GM18508 (cell line): ENCODE measurements around the gene ZNF593.

Experiments
- ATAC-seq: cut with Tn5 transposase; IDR thresholded peaks from one replicate; pipeline ENCODE4 v1.9.1; 2021; ENCODE audit warnings: moderate number of reproducible peaks; ENCODE audit not compliant: insufficient read depth, unreplicated experiment

ZNF593 gene

DNA sequence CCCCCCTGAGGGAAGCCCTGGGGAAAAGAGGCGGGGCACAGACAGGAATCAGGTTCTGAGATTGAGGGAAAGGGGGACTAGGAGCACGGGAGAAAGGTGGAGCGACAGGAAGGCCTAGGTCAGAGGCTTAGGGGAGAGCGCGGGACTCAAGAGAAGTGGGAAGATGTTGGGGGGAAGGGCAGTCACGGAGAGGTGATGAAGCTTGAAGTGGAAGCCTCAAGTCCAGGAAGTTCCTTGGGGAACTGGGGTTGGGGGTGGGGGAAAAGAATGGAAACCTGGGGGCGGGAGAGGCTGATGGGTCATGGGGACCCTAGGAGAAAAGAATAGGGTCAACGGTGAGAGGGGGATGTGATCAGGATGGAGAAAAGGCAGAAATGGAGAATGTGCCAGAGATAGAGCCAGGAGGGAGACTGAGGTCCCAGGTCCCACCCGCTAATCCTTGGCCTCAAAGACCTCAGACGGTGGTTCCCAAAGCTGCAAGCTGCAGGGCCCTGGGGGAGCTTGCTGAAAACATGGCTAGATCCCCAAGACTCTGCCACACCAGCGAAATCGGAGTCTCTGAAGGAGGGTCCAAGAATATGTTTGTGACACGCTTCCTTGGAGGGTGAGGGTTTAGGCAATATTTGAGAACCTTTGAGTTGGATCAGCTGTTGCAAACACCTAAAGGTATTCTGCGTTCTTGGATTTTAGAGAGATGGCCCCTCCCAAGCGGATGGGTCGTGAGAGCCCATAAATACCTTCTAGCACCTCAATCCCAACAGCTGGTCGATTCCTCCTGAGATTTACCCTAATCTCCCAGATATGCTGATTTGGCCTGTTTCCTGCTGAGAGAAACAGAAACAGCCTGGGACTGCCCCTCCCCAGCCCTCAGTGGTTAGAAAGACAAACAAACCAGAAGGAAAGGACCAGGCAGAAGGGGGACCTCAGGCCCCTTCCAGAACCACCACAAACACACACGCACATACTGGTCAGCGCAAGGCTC, 4.6 kb upstream of the ZNF593 start:
- no peak for ATAC-seq

DNA sequence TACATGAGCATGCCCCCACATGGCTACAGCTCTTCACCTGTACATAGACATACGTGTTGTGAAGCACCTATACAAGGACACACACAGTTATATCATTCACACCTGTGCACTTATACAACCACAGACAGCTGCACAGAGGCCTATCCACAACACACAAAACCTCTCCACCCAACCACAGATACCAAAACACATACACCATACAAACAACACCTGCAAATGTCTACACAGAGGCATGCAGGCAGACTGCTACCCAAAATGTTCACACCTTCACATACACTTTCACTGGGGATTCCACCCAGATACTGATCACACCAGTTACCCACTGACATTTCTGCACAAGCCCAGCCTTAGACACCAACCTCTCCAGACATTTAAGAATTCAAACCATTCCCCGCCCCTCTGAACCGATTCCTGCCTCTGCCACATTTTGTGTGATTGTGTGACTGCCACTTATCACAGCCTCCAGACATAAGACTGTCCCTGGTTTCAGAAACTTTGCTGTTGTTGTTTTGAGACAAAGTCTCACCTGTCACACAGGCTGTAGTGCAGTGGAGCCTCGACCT, 2.9 kb upstream of the ZNF593 start:
- no peak for ATAC-seq

- no peak for ATAC-seq
Measured at GRCh38 chr1:26168410-26169197, 1.1 kb upstream of the ZNF593 start, which contains the start of gene C1orf232. C1orf232 (minus strand) TSS chr1:26168963; CDS start chr1:26168499, 464 bp downstream.

DNA sequence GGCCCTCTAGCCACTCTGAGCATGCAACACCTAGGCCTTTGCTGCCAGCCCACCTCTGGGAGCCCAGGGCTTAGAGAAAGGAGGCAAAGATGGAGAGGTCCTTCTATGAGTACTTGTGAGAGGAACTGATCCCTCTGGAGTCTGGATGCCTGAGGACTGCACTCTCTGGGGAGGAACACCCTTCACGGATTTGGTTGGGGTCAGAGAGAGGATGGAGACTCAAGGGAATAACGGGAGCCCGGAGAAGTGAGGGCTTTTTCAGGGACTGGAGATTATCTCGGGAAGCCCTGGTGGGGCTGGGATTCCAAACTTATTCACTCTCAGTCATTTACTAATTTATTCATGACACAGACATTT, 532 bp upstream of the ZNF593 start:
- ATAC-seq = no peak

- no peak for ATAC-seq
Measured at GRCh38 chr1:26170472-26170821, 739 bp downstream of the ZNF593 start.

GRCh38 chr1:26171084-26172072, 1.7 kb downstream of the ZNF593 start, which contains the start of gene ZNF593OS:
ZNF593OS (minus strand) TSS chr1:26171832; CDS start chr1:26171661, 171 bp downstream.
- no peak for ATAC-seq

- no peak for ATAC-seq
Measured at GRCh38 chr1:26175346-26175745, 5.6 kb downstream of the ZNF593 start.

GRCh38 chr1:26177182-26177684, 7.5 kb downstream of the ZNF593 start, which contains the start of gene CNKSR1:
CNKSR1 (plus strand) TSS chr1:26177491; CDS start chr1:26177548, 57 bp downstream.
- ATAC-seq = no peak

DNA sequence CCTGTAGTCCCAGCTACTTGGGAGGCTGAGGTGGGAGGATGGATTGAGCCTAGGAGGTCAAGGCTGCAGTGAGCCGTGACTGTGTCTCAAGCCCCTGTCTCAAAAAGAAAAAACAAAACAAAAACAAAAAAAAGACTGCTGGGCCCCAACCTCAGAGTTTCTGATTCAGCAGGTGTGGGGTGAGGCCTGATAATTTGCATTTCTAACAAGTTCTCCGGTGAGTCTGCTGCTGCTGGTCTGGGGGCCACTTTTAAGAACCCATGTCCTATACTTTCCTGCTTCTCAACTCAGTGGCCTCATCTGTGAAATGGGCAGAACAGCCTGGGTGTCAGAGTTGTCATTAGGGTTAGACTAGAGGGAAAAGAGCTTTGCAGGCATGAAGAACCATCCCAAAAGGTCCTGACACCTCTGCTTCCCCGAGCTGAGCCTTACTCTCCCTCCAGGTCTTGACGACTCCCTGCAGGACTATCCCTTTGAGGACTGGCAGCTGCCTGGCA, 10.3 kb downstream of the ZNF593 start:
- no peak for ATAC-seq

DNA sequence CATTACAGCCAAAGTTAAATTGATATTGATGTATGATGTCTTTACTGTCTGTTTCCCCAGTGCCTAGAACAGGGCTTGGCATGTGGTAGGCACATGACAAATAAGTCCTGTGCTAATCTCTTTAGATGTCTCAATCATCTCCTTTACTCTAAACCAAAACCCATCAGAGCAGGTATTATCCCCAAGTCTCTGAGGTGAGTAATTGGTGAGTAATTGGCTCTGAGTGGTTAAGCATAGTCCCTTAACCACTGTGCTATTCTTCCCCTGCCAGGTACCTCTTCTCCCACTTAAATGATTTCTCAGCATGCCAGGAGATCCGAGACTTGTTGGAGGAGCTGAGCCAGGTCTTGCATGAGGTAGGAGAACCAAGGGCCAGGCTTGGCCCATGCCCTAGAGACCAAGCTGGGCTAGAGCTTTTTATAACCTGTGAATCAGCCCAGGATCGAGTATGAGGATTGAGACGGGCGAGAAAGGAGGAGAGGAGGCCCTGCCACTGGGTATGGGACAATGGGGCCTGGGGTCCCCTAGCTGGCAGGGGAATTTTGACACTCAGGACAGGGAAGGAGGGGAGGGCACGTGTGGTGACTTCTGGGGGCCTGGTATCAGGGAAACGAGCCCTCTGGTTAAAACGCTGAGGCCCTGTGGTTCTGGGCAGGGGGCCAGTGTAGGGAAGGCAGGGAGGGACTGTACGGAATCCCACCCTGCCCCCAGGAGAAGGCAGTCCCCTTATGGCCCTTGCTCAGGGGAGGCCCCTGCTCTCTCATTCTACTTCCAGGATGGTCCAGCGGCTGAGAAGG, 12.1 kb downstream of the ZNF593 start:
- ATAC-seq = no peak

GRCh38 chr1:26182383-26182696, 12.6 kb downstream of the ZNF593 start:
- no peak for ATAC-seq

GRCh38 chr1:26184086-26184485, 14.4 kb downstream of the ZNF593 start:
- no peak for ATAC-seq

- no peak for ATAC-seq
Measured at GRCh38 chr1:26184883-26185282, 15.2 kb downstream of the ZNF593 start.

- no peak for ATAC-seq
Measured at GRCh38 chr1:26187882-26188281, 18.2 kb downstream of the ZNF593 start.

DNA sequence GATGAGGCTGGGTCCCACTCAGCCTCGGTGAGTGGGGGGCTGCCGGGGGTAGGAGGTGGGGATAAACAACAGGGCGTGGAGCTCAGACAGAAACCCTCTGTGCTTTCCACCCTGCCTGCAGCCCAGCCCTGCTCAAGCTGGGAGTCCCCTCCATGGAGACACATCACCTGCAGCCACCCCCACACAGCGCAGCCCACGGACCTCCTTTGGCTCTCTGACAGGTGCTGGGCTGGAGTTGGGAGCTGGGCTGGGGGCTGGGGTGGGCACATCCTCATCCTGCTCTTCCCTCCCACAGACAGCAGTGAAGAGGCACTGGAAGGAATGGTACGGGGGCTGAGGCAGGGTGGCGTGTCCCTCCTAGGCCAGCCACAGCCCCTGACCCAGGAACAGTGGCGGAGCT, 18.8 kb downstream of the ZNF593 start:
- no peak for ATAC-seq

- no peak for ATAC-seq
Measured at GRCh38 chr1:26189331-26189730, 19.6 kb downstream of the ZNF593 start.

GRCh38 chr1:26189751-26190275, 20.1 kb downstream of the ZNF593 start:
- no peak for ATAC-seq

DNA sequence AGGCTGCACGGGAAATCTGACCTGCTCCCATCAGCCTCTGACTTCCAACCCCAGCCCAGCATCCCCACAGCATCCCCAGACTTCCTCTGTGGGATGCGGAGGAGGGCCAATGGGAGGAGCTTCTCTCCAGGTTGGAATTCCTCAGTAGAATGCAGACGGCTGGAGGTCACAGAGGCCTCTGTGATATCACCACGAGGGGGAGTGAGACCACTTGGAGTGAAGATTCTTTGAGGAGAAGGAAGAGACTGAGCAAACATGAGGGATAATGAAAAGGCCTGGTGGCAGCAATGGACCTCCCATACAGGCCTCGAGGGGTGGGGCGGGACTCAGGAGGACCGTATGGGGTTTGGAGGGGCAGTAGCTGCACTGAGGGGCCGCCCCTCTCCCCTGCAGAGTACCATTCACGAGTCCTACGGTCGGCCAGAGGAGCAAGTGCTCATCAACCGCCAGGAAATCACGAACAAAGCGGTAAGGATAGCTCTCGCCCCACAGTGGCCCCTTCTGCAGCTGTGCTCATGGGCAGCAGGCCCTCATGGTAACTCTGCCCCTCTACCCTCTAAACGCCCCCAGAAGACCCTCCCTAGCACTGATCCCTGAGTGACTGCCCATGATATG, 20.8 kb downstream of the ZNF593 start, which contains the start of gene CATSPER4:
Gene CATSPER4, plus strand, starts transcription at position 230 of the 615 bp plus-strand sequence. Its CDS starts 26 bp downstream, at position 256.
- no peak for ATAC-seq
